ENCODE data around the gene DLGAP1.

The DLGAP1 gene

DNA sequence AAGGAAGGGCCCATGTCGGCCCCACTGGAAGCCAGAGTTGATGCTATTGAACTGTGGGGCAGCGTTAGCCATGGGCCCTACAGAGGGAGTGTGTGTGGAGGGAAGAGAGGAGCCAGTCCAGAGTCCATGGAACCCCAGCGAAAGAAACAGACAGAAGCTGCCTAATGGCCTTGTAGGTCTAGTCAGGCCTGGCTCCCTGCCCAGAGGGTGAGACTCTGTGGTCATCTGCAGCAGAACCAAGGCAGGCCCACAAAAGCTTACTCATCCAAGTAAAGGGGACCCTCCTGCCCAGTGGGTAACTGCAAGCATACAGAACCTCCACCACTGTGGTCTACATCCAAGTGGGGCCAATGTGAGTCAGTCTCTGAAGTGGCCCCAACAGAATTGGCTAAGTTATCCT is 565.3 kb downstream of the DLGAP1 start:
- FAIRE-seq = no peak

DNA sequence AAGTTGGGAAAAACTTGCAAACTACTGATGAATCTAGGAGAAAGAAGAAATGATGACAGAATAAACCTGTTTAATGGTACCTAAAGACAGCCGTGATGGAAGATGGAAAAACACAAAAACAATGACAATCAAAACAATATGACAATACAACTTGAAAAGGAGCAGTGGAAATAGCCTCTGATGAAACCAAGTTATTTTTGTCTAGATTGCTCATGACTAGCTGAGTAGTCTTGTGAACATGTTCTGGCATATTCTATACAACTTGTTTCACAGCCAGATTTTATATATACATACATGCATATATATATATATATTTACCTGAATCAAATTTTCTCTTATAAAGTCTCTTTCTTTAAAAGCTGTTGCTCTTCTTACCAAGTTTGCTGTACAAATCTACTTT is 566.0 kb downstream of the DLGAP1 start:
- no peak for FAIRE-seq

DNA sequence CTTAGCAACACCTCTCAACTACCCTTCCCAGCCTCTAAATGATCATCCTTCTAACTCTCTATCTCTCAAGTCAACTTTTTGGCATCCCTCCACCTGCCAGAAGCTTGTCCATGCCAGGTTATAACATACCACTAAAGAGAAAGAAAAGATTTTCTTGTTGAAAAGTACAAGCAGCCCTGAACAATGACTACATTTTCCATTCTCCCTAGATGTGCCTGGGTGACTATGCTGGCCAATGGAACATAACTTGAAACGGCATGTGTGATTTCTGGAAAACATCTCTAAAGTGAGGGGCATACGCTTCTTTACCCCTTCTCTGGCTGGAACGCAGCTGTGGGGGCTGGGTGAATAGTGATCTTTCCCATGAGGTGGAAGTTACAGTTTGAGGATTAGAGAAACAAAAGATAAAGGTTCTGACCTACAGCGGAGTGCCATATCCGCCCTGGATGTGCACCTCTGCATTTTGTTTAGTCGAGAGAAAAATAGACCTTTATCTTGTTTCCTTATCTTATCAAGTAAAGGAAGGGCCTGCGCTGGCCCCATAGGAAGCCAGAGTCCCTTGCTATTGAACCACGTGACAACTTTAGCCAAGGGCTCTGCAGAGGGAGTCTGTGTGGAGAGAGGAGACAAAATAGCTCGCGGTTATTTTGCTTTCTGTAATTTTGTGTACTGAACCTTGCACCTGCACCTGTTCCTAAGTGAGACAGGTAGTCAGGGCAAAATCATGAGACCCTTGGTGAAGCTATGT is 568.4 kb downstream of the DLGAP1 start:
- no peak for FAIRE-seq

DNA sequence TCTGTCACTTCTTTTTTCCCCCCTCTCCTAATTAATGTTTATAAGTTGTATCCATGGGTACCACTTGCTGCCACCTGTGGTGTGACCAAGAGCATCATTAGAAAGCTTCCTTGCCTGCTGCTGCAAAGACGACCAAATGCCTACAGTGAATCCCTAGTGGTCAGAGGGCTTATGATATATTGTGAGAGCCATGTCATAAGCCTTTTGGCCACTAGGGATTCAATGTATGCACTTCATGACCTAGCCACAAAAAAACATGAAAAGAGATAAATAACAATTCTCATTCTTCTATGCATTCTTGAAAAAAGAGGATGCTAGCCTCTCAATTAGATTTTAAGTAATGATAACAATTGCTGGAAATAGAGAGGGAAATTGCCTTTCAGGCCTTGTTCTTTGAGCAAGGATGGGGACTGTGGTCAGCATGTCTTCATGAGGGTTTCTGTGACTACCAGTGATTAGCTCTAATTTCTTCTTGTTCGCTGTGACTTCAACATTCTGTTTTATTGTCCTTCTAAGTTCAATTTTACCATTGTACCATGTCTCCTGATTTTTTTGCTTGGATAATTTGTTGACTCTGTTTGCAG is 569.8 kb downstream of the DLGAP1 start:
- no peak for FAIRE-seq

DNA sequence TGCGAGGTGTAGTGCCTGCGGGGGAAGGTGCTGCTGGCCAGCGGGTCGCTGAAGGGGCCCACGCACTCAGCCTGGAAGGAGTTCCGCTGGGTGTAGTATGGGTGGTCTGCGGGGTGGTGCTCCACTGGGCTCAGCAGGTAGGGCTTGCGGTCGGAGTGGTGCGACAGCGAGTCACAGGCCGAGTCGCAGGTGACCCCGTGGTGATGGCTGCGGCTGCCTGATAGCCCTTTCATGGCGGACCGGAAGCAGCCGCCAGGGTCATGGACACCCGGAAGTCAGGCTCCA is 575.3 kb downstream of the DLGAP1 start:
- FAIRE-seq = no peak

DNA sequence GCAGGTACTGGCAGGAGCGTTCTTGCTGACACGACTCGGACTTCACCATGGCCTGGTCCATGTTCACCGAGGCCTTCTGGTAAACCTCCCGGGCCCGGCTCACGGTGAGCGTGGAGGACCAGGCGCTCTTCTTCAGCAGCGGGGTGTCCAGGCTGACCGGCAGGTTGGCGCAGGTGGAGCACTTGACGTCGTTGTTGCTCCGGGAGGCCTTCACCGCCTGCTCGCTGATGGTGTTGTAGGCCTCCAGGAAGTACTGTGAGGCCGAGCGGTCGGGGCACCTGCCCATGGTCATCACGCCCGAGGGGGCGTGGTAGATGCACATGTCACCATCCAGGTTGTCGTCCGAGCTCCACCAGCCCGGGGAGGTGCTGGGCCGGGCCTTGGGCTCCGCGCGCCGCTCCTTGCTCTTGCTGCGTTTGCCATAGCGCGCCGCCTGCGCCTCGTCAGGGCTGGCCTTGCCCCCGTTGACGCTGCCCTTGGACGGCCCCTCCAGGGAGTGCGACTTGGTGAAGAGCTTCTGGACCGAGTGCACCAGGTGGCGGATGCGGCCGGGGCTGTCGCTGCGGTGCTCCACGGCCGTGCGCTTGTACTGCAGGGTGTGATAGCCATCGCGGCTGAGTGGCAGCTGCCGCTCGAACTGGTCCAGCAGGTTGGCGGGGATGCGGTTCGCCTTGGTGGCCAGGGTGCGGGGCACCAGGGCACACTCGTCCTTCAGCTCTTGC is 575.8 kb downstream of the DLGAP1 start:
- FAIRE-seq = no peak

DNA sequence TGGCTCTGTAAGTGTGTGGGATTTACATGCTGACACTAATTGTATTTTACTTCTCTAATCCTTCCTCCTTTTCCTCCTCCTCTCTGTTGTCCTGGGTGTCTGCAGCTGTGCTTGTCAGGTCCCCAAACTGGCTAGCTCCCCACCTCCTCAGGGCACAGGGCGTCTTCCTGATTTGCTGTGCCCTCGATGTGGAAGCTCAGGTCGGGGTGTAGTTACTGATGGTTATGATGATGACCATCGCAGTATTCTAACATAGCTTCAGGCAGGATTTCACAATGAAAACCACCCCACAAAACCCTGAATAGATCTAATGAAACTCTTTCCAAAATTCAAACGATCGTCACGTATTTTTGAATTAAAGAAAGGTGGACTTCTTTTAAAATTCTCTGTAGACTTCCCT is 576.7 kb downstream of the DLGAP1 start:
- no peak for FAIRE-seq

DNA sequence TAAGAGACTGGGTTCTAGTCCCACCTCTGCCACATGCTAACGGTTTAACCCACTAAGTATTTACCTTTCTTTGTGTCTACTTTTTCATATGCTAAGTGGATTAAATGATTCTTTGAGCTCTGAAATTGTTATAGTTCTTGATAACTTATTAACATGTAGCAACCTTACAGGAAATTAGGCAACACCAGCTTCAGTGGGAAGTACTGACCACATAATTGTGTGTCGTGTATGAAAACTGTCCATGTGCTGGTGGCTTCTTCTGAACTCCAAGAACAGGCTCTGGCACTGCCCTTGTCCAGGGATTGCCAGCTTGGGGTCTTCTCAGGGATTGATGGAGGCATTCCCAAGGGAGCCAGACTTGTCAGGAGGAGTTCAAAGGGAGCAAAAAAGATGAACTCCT is 577.4 kb downstream of the DLGAP1 start:
- FAIRE-seq = no peak

DNA sequence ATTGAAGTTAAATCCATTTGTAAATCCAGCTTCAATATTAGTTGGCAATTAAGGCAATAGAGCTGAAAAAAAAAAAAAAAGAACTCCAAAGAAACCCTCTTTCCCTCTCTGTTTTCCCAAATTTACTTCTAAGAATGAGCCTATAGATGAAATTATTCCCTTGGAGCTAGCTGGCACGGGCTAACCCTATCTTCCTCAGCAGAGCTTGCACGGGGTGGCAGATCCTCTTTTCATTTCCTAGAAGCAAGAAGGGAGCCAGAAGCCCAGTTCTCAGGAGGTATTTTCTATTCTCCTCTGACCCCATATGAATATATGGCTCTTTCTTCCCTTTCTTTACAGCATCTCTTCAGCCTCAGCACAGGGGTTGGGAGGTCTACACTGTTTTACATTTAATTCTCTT is 579.1 kb downstream of the DLGAP1 start:
- FAIRE-seq = no peak

DNA sequence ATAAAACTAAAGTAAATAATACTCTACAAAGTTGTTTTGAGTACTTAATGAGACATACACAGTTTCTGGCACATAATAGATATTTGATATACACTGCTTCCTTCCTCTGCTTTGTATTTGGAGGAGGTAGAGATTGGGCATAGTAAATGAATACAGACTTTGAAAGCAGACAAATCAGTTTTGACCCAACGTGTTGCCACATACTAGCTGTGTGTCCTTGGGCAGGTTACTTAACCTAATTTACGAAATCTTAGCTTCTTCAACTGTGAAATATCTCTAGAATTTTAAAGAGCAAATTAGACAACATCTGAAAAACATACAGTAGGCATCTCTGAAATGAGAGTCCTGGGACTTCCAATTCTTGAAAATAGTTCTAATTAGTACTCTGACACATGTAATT is 579.7 kb downstream of the DLGAP1 start:
- no peak for FAIRE-seq

DNA sequence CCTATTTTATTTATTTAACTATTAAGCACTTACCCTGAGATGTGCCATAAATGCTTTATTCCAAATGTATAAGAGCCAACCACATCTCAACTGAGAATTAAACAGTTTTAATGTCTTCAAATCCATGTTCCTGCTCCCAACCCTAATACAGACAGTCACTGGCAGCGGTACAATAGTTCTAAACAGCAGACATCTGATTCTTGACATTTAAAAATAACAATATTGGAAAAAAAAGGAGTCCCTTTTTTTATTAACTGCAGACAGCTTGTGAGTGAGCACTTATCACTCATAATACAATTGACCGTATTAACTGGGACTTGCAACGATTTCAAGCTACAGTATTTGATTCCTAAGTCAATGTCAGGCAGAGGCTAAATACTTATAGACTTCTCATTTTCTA is 580.5 kb downstream of the DLGAP1 start:
- no peak for FAIRE-seq

DNA sequence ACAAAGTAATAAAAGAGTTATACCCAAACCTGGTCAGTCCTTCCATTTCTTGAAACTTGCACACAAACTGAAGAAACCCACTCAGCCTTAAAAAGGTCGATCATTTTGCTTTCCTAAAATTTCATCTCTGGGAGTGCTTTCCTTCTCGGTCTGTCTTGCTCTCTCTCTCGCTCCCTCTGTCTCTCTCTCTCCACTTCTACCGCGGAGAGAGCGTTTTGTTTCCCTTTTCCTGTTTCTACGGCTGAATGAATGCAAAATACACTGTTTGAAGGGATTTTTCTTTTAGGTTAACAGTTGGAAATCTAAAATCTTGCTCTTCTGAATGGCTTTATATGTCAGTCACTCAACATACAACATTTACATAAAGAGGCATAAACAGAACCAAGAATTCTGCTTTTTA is 581.0 kb downstream of the DLGAP1 start:
- FAIRE-seq = no peak

DNA sequence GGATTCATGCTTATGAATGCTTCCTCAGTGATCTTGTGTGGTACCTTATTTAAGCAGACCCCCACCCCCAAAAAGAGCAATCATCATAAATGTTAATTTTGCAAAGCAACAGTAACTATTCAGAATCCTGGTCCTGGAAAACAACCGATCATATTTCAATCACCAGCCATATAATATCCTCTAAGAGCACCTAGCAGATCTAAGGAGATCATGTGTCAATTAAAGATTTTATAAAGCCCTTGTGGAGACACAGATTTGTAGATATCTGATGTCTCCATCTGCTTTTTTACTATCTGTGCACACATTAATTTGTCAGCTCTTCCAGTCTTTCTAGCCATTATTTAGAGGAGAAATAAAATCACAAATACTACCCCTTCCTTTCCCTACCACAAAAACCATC is 581.4 kb downstream of the DLGAP1 start:
- no peak for FAIRE-seq

DNA sequence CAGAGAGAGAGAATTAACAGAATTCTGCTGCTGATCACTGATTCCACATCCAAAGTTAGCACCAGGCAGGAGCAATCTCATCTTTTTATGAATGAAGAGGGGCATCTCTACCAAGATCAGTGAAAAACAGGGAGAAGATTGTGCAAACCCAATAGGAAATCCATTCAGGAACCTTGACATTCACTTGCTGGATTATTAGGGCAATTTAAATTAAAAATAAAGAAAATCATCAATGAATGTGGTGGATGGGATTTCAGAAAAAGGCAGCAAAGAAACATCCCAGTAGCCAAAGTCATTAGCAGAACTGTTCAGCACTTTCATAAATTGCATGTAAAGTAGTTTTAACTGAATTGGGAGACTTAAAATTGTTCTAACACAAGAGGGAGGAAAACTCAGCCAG is 581.9 kb downstream of the DLGAP1 start:
- FAIRE-seq = no peak

DNA sequence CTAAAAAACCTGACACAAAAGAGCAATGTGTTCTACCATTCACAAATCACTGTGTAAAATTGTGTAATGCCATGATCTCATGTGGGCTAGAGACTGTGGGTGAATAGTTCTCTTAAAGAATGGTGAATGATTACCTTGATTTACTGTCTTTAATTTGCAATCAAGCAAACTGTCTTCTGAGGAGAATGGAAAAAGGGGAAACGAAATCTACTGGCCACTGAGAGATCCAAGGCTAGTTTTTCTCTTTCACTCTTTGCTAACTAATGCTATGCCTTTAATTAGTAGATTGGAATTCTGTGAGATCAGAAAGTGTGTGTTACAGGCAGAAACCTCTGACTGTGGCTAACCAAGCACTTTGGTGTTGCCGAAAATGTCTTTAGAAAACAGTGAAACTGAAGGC is 582.5 kb downstream of the DLGAP1 start:
- no peak for FAIRE-seq

DNA sequence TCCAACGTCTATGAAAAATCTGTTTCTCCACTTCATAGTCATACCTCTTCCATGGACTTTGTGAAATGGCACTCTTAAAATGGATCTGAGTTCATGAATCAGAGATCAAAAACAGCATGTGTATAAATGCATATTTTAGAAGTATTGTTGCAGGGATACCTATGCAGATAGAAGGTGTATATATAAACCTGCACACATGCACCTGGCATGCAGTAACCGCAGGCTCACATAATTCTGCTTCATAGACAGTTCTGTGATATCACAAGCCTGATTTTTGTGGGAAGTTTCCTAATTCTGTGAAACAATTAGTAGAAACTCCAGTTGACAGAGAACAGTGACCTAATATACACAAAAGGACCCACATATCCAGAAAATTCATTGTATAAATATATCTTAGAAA is 583.4 kb downstream of the DLGAP1 start:
- no peak for FAIRE-seq

DNA sequence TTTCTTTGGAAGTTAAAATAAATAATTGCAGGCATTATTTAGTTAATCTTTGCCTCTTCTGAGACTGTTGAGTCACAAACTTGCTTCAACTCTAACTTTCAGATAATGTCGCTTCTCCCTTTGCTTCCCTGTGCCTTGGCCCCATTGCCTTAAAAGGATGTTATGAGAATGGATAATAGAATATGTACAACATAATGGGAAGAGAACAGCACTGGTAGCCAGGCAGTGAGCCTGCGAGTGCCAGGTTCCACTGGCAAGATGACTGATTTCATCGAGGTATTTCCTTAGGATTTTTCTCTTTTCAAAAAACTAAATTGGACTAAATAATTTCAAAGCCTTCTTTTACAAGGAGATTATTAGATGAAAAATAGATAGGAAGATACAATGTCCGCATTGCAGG is 584.2 kb downstream of the DLGAP1 start:
- no peak for FAIRE-seq

DNA sequence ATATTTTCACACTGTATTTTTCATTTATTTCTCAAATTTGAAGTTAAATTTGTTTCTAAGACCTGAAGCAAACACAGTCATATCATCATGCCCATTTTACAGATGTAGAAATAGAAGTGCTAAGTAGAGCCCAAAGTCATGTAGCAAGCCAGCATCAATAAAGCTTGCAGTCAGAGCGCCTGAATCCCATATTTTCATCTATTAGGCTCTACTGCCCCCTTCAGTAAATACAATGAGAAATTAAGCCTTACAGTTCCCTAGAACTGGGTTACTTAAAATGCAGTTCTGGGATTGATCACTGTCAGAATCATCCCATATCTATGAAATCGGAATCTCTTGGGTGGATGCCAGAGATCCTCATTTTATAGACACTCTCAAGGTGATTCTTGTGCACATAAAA is 585.3 kb downstream of the DLGAP1 start:
- no peak for FAIRE-seq

DNA sequence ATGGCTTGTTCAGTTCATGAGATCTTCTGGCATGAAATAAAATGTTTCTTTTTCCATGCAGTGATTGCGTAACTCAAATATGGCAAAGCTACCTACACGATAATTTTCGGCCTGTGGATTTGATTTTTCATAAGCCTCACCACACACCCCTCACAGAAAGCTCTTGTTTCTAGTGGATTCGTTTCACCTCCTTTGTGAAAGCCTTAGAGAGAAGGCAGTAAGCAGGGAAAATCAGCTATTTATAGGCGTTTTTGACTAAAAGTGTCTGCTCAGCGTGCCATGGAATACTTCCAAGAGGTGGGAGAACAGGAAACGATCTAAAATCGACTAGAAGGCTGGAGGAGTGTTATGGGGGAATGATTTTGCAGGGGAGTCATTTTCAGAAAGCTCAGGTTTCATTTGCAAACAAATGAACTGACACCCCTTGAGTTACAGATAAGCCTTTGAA is 587.2 kb downstream of the DLGAP1 start:
- FAIRE-seq = no peak

DNA sequence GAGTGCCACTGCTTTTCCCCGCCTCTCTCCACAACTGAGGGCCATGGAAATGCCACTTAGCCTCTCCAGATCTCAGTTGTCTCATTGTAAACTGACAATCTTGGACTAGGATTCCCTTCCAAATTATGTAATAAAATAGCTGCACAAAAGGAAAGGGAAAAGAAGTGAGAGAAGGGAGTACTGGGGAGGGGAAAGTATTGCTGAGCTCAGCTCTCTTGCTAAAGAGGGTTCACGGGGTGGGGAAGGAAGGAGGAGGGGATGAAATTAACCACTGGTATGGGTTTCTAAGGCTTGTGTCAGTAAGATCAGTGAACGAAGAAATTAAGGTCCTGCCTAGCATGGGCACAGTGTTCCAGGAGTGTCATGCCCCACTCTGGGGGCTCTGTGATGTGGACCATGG is 587.9 kb downstream of the DLGAP1 start:
- FAIRE-seq = no peak

DNA sequence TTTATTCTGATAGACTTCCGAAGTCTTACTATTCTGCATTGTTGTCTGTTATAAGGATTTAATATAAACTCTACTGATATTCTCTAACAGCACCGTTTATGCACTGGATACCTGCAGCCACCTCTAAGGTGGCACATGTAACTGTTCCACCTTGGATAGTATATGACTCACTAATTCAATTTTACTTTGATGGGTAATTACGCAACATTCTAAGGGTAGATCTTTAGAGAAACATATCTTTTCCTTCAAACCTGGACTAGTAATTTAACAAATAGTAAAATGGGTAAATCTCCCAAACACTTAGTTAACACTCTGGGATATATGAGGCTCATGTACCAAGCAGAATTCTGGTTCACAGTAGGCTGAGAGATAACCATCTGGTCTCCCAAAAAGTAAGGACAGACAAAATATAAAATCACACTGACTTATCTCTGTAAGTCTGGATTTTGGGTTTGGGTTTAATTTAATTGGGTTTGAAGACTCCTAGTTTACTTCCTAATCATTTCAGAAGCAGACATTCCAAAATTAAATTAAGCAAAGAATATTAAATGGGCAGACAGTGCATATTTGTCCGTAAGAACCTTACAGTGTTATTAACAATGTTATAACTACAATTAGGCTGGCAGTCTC is 590.3 kb downstream of the DLGAP1 start:
- FAIRE-seq = no peak

DNA sequence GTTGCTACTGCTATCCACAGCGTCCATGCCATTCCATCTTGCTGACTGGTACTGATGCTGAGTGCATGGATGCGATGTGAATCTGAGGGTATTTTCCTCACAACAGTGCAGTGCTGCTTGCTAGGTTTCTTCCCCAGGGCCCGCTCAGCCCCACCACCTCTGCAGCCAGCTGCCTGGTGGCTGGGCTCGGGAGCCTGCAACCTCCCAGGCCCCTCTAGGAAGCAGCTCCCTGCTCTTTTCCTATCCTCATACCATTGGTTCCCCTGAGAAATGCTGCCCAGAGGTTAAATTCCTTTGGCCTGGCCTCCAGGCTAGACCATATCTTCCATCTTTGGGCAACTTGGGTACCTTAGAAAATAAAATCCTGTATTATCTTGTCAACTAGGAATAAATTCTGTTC is 591.5 kb downstream of the DLGAP1 start:
- FAIRE-seq = no peak

DNA sequence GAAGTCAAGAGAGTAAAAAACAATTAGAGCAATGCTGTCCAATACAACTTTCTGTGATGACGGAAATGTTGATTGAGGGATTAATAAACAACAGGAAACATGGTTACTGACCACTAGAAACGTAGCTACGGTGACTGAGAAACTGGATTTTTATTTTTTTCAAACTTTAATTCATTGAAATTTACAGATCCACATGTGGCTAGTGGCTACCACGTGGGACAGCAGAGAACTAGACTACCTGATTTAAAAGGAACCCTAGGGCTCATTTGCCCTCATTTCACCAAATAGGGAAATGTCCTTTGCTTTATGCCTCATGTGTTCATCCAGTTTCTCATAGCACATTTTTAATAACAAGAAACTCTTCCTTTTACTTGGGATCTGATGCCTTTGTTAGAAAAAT is 592.1 kb downstream of the DLGAP1 start:
- no peak for FAIRE-seq

DNA sequence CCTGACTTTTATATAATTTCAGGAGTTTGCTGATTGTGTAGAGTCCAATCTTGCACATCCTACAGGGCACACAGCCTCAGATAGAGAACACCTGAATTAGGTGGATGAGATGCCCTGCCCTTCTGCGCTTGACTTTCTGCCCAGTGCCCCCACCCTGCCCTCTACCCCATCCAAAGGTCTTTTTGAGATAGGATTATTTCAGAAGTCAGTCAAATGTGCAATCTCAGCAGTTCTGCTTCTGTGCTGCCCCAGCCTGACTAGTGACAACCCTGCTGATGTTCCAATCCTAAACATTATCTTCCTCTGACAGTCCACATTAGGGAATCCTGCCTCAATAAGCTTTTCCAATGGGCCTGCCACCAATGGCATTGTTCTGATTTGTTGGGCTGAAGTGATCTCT is 593.6 kb downstream of the DLGAP1 start:
- FAIRE-seq = no peak
